Tibial nerve (tissue), 4 donors: ENCODE results near the gene SLC29A4. TPM values are rescaled to one million over a fixed set of nuclear protein-coding genes. Genes with fewer than 3 reads are reported as not detected.
"Not testable (repeated sequence)": the region's sequence is repeated elsewhere in the genome, so short reads cannot be mapped to it uniquely, and the experiment has no call there.

Source experiments
- DNase-seq, 2 donors: peaks; one replicate each; pipeline ENCODE4 v3.0.0-alpha.2; 2019; ENCODE audit warnings: low spot score in 2 of 2
- H3K27ac ChIP-seq, 4 donors: fragments of 200-600 bp; sonication (generic) in 3 of 4; one replicate each; pipeline ENCODE4 v1.5.1; 2017 to 2019; ENCODE audit warnings: mild to moderate bottlenecking in 1 of 4
- H3K27me3 ChIP-seq, 2 donors: fragments of 200-600 bp; sonication (generic) in 1 of 2; one replicate each; pipeline versions ENCODE4 v1.5.1 to v1.6.0; 2017 to 2019
- H3K36me3 ChIP-seq, 3 donors: fragments of 200-600 bp; sonication (generic); one replicate each; pipeline ENCODE4 v1.5.1; 2018 to 2019
- H3K4me1 ChIP-seq, 4 donors: fragments of 200-600 bp; sonication (generic) in 3 of 4; one replicate each; pipeline ENCODE4 v1.5.1; 2017 to 2019
- H3K4me3 ChIP-seq, 4 donors: fragments of 200-600 bp; sonication (generic) in 3 of 4; one replicate each; pipeline ENCODE4 v1.5.1; 2017 to 2019; ENCODE audit warnings: mild to moderate bottlenecking in 1 of 4, moderate library complexity in 1 of 4
- H3K9me3 ChIP-seq, 4 donors: fragments of 200-600 bp; sonication (generic) in 3 of 4; one replicate each; pipeline ENCODE4 v1.5.1; 2017 to 2019
- CTCF ChIP-seq, 5 experiments: fragments of 200-600 bp in 3 of 5; fragments of 450-650 bp in 2 of 5; sonication (generic) in 3 of 5; IDR thresholded peaks; one replicate each; pipeline ENCODE4 v1.5.1; 2016 to 2019; ENCODE audit warnings: antibody characterized with exemption in 5 of 5, mild to moderate bottlenecking in 3 of 5, moderate library complexity in 2 of 5
- EP300 ChIP-seq, 2 donors: sonication (generic); formaldehyde crosslinking; IDR thresholded peaks; one replicate each; pipeline ENCODE4 v1.6.1; 2017; ENCODE audit warnings: antibody characterized with exemption in 2 of 2, mild to moderate bottlenecking in 1 of 2
- POLR2A ChIP-seq, 2 donors: fragments of 450-650 bp; IDR thresholded peaks; one replicate each; pipeline ENCODE4 v1.6.1; 2017; ENCODE audit warnings: antibody characterized with exemption in 2 of 2, mild to moderate bottlenecking in 2 of 2, moderate library complexity in 2 of 2
- WGBS, 2 donors: methylation state at CpG; one replicate each; pipeline ENCODE4 v1.1.5; 2018; 5-methylcytosine and 5-hydroxymethylcytosine counted together
- total RNA-seq, 4 donors: library from RNA; depleted of rRNA; stranded (reverse); fragments of >200 nt; gene quantifications; one replicate each; pipeline ENCODE4 v1.1.0, GENCODE V29; 2016

The SLC29A4 gene
- total RNA-seq, 4 donors from 2014 or later, result 1.4 to 6.3 (median 2.7) TPM

GRCh38 chr7:5243261-5243660 lies 39.5 kb upstream of the SLC29A4 start:
- WGBS, 2 donors, result 74 to 77% methylated on average over 11 to 12 of the region's 12 CpGs
- no peak overlapping the region for H3K4me3 ChIP-seq
- H3K27ac ChIP-seq, result no peak overlapping the region
- TF ChIP-seq EP300 (IDR thresholded peaks at IDR 0.05) (no peak), CTCF (IDR thresholded peaks at IDR 0.05) (no peak), POLR2A (IDR thresholded peaks at IDR 0.05) (no peak)
- no peak for DNase-seq
- no peaks in the 10 kb centered on the region for H3K27me3 ChIP-seq
- H3K36me3 ChIP-seq, result no peaks in the 10 kb centered on the region
- H3K9me3 ChIP-seq, result no peaks in the 10 kb centered on the region
- H3K4me1 ChIP-seq, result peaks cover 0 to 16% (median 4%) of the 10 kb centered on the region in 4 donors

GRCh38 chr7:5248201-5248885 lies 34.4 kb upstream of the SLC29A4 start:
- Histone ChIP-seq H3K4me3 (no peak overlapping the region), H3K27me3 (no peaks in the 10 kb centered on the region), H3K27ac (peak overlapping the region in 1 of 4 donors; percentile 37), H3K4me1 (no peaks in the 10 kb centered on the region), H3K36me3 (no peaks in the 10 kb centered on the region), H3K9me3 (no peaks in the 10 kb centered on the region)
- 44 to 56% methylated on average over 30 to 31 of the region's 31 CpGs for WGBS, 2 donors
- TF ChIP-seq CTCF (IDR thresholded peaks at IDR 0.05) (no peak), POLR2A (IDR thresholded peaks at IDR 0.05) (no peak), EP300 (IDR thresholded peaks at IDR 0.05) (no peak)
- DNase-seq, result no peak

GRCh38 chr7:5250787-5251186 lies 32.0 kb upstream of the SLC29A4 start:
- not testable (repeated sequence) for H3K4me1 ChIP-seq, DNase-seq, H3K27ac ChIP-seq, H3K9me3 ChIP-seq, H3K4me3 ChIP-seq, H3K36me3 ChIP-seq, H3K27me3 ChIP-seq
- 75 to 82% methylated on average over 8 of the region's 8 CpGs for WGBS, 2 donors

- WGBS, 2 donors, result 68 to 71% methylated on average over 14 of the region's 14 CpGs
- not testable (repeated sequence) for H3K4me3 ChIP-seq, H3K4me1 ChIP-seq, H3K27ac ChIP-seq, H3K36me3 ChIP-seq, H3K9me3 ChIP-seq, H3K27me3 ChIP-seq, DNase-seq
Observed at GRCh38 chr7:5253529-5253928, 29.2 kb upstream of the SLC29A4 start.

- not testable (repeated sequence) for DNase-seq, H3K36me3 ChIP-seq, H3K4me1 ChIP-seq, H3K9me3 ChIP-seq, H3K27ac ChIP-seq, H3K4me3 ChIP-seq, H3K27me3 ChIP-seq
- 86 to 89% methylated on average over 9 of the region's 9 CpGs for WGBS, 2 donors
Observed at GRCh38 chr7:5254371-5254770, 28.4 kb upstream of the SLC29A4 start.

- H3K36me3 ChIP-seq, result no peaks in the 10 kb centered on the region
- H3K4me3 ChIP-seq, result no peak overlapping the region
- H3K9me3 ChIP-seq, result no peaks in the 10 kb centered on the region
- WGBS, 2 donors, result 71 to 76% methylated on average over 3 of the region's 3 CpGs
- H3K4me1 ChIP-seq, result no peaks in the 10 kb centered on the region
- no peaks in the 10 kb centered on the region for H3K27me3 ChIP-seq
- no peak overlapping the region for H3K27ac ChIP-seq
- no peak for DNase-seq
- TF ChIP-seq CTCF (IDR thresholded peaks at IDR 0.05) (no peak), EP300 (IDR thresholded peaks at IDR 0.05) (no peak), POLR2A (IDR thresholded peaks at IDR 0.05) (no peak)
Observed at GRCh38 chr7:5255832-5256231, 26.9 kb upstream of the SLC29A4 start.

- not testable (repeated sequence) for H3K27ac ChIP-seq, H3K4me3 ChIP-seq, H3K36me3 ChIP-seq, H3K9me3 ChIP-seq, H3K27me3 ChIP-seq, DNase-seq, H3K4me1 ChIP-seq
- 89 to 93% methylated on average over 14 to 15 of the region's 15 CpGs for WGBS, 2 donors
Observed at GRCh38 chr7:5260530-5261068, 22.1 kb upstream of the SLC29A4 start.

- H3K4me1 ChIP-seq, H3K4me3 ChIP-seq, H3K27me3 ChIP-seq, H3K9me3 ChIP-seq, H3K27ac ChIP-seq, DNase-seq, H3K36me3 ChIP-seq: not testable (repeated sequence)
- 57 to 76% methylated on average over 4 to 10 of the region's 10 CpGs for WGBS, 2 donors
Observed at GRCh38 chr7:5263066-5263465, 19.7 kb upstream of the SLC29A4 start.
